Activated CD8-positive, alpha-beta T cell treated with anti-CD3 and anti-CD28 coated beads for 36 hours (primary cell): ENCODE data around the gene TLE3. TPM values are rescaled to one million over a fixed set of nuclear protein-coding genes. Genes with fewer than 3 reads are reported as not detected.

ENCODE experiments used
- ATAC-seq: fragments of 200-7000 bp; cut with Tn5 transposase; one replicate; pipeline ENCODE4 v1.10.0; 2021; ENCODE audit warnings: mild to moderate bottlenecking, moderate library complexity
- CTCF ChIA-PET: fragments of 350-600 bp; sonication (Branson Sonifier 250); formaldehyde crosslinking; loops from one replicate; lab custom pipeline; 2021; ENCODE audit warnings: antibody characterized with exemption; lab: Charles Lee
- POLR2A ChIA-PET: fragments of 350-600 bp; sonication (Branson Sonifier 250); formaldehyde crosslinking; loops from one replicate; lab custom pipeline; 2021; ENCODE audit warnings: antibody characterized with exemption; lab: Charles Lee
- DNase-seq: peaks from one replicate; pipeline ENCODE4 v3.0.0-alpha.2; 2020
- H3K27ac Mint-ChIP-seq: one replicate; pipeline ENCODE4 v1.8.0; 2021; ENCODE audit warnings: mild to moderate bottlenecking, mixed read lengths
- H3K27me3 Mint-ChIP-seq: one replicate; pipeline ENCODE4 v1.8.0; 2021; ENCODE audit warnings: mixed read lengths
- H3K36me3 Mint-ChIP-seq: one replicate; pipeline ENCODE4 v1.8.0; 2021; ENCODE audit warnings: low read depth, mixed read lengths
- H3K4me1 Mint-ChIP-seq: one replicate; pipeline ENCODE4 v1.8.0; 2021; ENCODE audit warnings: low read depth, mixed read lengths
- H3K4me3 Mint-ChIP-seq: one replicate; pipeline ENCODE4 v1.8.0; 2021; ENCODE audit warnings: mild to moderate bottlenecking, moderate library complexity, mixed read lengths
- H3K9me3 Mint-ChIP-seq: one replicate; pipeline ENCODE4 v1.8.0; 2021; ENCODE audit warnings: mixed read lengths
- intact Hi-C: fragments of 100-400 bp; cut with micrococcal nuclease; formaldehyde crosslinking; loops from one replicate; pipeline ENCODE4 v1.10.0; 2022
- total RNA-seq, 2 experiments: library from RNA; stranded (reverse); gene quantifications; one replicate each; pipeline ENCODE4 v1.2.3, GENCODE V29; 2021
- TF ChIP-seq, protein P1 (sequence below): fragments of 200-600 bp; IDR thresholded peaks from one replicate; pipeline ENCODE4 v1.8.0; 2022; ENCODE audit warnings: antibody characterized with exemption, mild to moderate bottlenecking

The TLE3 gene
- total RNA-seq, 2 experiments from 2014 or later: 48.4 to 64.2 TPM

DNA sequence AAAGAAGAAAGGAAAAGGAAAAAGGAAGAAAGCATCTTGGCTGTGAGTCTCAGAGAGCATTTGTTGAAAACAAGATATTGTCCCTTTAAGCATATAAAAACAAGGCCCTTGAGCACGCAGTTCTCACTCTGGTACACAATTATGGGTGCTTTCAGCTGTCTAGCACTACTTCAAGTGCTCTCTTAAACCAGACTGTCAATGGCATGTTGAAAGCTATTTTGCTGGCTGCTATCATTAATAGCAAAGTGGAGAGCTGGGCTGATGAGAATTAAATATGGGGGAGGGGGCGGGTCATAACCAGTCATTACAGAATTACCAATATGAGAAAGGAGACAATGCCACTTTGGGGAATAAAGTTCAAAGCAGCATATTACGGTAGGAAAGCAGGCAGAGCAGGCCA, 9.3 kb downstream of the TLE3 start:
- H3K4me3 Mint-ChIP-seq: no peak overlapping the region
- H3K27ac Mint-ChIP-seq: no peak overlapping the region
- H3K27me3 Mint-ChIP-seq: no peaks in the 10 kb centered on the region
- POLR2A ChIA-PET: interaction anchor here (1.0 to 1.3 kb wide), 3 partner anchors 9 to 438 kb away, joined by 3 to 5 read pairs (median 4); partner anchors contain the start of gene TLE3
- CTCF ChIA-PET: no interaction called here
- DNase-seq (no peak), ATAC-seq (no peak)
- peaks cover 94% of the 10 kb centered on the region for H3K4me1 Mint-ChIP-seq
- no peaks in the 10 kb centered on the region for H3K9me3 Mint-ChIP-seq
- TF ChIP-seq, protein P1, sequence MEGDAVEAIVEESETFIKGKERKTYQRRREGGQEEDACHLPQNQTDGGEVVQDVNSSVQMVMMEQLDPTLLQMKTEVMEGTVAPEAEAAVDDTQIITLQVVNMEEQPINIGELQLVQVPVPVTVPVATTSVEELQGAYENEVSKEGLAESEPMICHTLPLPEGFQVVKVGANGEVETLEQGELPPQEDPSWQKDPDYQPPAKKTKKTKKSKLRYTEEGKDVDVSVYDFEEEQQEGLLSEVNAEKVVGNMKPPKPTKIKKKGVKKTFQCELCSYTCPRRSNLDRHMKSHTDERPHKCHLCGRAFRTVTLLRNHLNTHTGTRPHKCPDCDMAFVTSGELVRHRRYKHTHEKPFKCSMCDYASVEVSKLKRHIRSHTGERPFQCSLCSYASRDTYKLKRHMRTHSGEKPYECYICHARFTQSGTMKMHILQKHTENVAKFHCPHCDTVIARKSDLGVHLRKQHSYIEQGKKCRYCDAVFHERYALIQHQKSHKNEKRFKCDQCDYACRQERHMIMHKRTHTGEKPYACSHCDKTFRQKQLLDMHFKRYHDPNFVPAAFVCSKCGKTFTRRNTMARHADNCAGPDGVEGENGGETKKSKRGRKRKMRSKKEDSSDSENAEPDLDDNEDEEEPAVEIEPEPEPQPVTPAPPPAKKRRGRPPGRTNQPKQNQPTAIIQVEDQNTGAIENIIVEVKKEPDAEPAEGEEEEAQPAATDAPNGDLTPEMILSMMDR: no peak
- intact Hi-C loops: no loop called here
- peaks cover 79% of the 10 kb centered on the region for H3K36me3 Mint-ChIP-seq

- Mint-ChIP-seq H3K27ac (no peak overlapping the region), H3K4me1 (peaks cover 94% of the 10 kb centered on the region), H3K27me3 (no peaks in the 10 kb centered on the region), H3K36me3 (peaks cover 78% of the 10 kb centered on the region), H3K9me3 (no peaks in the 10 kb centered on the region), H3K4me3 (no peak overlapping the region)
- intact Hi-C loops: no loop called here
- ChIA-PET POLR2A (interaction anchor here (1.0 kb wide), 1 partner anchor 439 kb away, joined by 3 read pairs; no protein-coding TSS in a partner anchor), CTCF (no interaction called here)
- DNase-seq: no peak
- no peak for ATAC-seq
- TF ChIP-seq, protein P1: no peak
Measured at GRCh38 chr15:70087708-70088352, 9.9 kb downstream of the TLE3 start.

GRCh38 chr15:70086636-70087035, 11.1 kb downstream of the TLE3 start:
- Mint-ChIP-seq H3K4me1 (peaks cover 86% of the 10 kb centered on the region), H3K36me3 (peaks cover 76% of the 10 kb centered on the region), H3K27ac (no peak overlapping the region), H3K4me3 (no peak overlapping the region), H3K9me3 (no peaks in the 10 kb centered on the region), H3K27me3 (no peaks in the 10 kb centered on the region)
- DNase-seq: no peak
- TF ChIP-seq, protein P1: no peak
- POLR2A ChIA-PET: interaction anchor here (0.8 kb wide), 1 partner anchor 13 kb away, joined by 3 read pairs; no protein-coding TSS in a partner anchor
- CTCF ChIA-PET: interaction anchor here (1.6 to 2.7 kb wide), 2 partner anchors 9 to 380 kb away, joined by 3 to 11 read pairs; no protein-coding TSS in a partner anchor
- intact Hi-C loops: no loop called here
- ATAC-seq: no peak

- no peak for ATAC-seq
- no peak overlapping the region for H3K4me3 Mint-ChIP-seq
- DNase-seq: no peak
- H3K36me3 Mint-ChIP-seq: peaks cover 75% of the 10 kb centered on the region
- intact Hi-C loops: no loop called here
- TF ChIP-seq, protein P1: no peak
- H3K27me3 Mint-ChIP-seq: no peaks in the 10 kb centered on the region
- peaks cover 69% of the 10 kb centered on the region for H3K4me1 Mint-ChIP-seq
- POLR2A ChIA-PET: interaction anchor here (6.1 kb wide), 1 partner anchor 12 kb away, joined by 33 read pairs; the partner anchor contains the start of gene TLE3
- H3K27ac Mint-ChIP-seq: no peak overlapping the region
- CTCF ChIA-PET: interaction anchor here (2.7 kb wide), 1 partner anchor 11 kb away, joined by 11 read pairs; no protein-coding TSS in a partner anchor
- H3K9me3 Mint-ChIP-seq: no peaks in the 10 kb centered on the region
Measured at GRCh38 chr15:70084461-70084860, 13.3 kb downstream of the TLE3 start.

DNA sequence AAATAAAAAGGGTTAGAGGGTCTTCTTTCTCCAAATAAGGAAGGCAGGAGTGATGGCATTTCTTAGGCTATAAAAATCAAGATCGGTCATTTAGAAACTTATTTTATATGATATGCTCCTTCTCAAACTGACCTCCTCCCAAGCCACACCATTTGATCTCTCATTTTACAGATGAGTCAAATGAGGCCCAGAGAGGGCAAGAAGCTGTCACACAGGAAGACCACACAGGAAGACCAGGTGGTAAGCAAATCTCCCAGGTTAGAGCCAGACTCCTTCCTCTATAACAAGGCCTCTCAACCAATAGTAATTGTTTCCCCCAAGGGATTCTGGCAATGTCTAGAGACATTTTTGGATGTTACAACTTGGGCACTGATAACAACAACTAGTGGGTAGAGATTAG, 13.8 kb downstream of the TLE3 start:
- Mint-ChIP-seq H3K4me1 (peaks cover 65% of the 10 kb centered on the region), H3K9me3 (no peaks in the 10 kb centered on the region), H3K27me3 (no peaks in the 10 kb centered on the region), H3K36me3 (peaks cover 70% of the 10 kb centered on the region), H3K27ac (no peak overlapping the region), H3K4me3 (no peak overlapping the region)
- TF ChIP-seq, protein P1: no peak
- DNase-seq: peak; percentile 54
- CTCF ChIA-PET: no interaction called here
- POLR2A ChIA-PET: interaction anchor here (6.1 kb wide), 1 partner anchor 12 kb away, joined by 33 read pairs; the partner anchor contains the start of gene TLE3
- intact Hi-C loops: no loop called here
- peak; percentile 87 for ATAC-seq
